ENCODE measurements around the gene IL36A.

IL36A gene

GRCh38 chr2:113015042-113015441, 9.8 kb downstream of the IL36A start:
- DNase-seq: no peak
- no peak for TF ChIP-seq POLR2A (IDR thresholded peaks at IDR 0.05; ENCODE audit: low read length)
- TF ChIP-seq GATA1 (IDR thresholded peaks at IDR 0.05; ENCODE audit: low read depth, low read length): no peak

GRCh38 chr2:113015655-113016054, 10.4 kb downstream of the IL36A start:
- TF ChIP-seq POLR2A (IDR thresholded peaks at IDR 0.05; ENCODE audit: low read length): no peak
- DNase-seq: no peak

DNA sequence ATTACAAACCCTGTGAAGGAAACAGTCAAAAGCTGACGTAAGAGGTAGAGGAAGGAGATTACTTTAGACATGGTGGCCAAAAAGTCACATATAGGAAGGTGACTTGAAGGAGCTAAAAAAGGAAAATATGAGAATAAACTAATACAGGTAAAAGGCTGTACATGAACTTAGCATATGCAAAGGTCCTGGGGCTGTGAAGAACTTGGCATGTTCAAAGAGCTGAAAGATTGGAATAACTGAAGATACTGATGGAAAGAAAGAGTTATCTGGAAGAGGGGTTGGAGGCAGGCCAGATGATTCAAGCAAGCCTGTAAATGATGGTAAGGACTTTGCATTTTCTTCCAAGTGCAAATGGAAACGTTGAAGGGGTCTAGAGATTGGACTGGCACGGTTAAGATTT, 13.2 kb downstream of the IL36A start:
- DNase-seq: no peak
- TF ChIP-seq GATA1 (IDR thresholded peaks at IDR 0.05; ENCODE audit: low read depth, low read length) (no peak), POLR2A (IDR thresholded peaks at IDR 0.05; ENCODE audit: low read length) (no peak)

DNA sequence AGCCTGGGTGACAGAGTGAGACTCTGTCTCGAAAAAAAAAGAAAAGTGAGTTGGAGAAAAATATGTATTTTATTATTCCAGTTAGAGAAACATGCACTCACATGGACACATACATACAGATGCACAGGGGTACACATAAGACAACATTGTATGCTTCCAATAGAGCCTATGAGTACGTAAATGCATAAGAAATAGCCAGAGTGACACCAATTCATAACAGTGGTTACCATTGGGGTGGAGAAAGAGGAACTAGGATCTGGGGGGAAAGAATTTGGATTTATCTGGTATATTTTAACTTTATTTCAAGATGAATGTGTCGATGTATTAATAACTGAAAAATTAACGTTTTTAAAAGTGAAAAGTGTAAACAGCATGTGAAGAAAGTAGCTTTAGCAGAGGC, 16.1 kb downstream of the IL36A start:
- DNase-seq: no peak
- TF ChIP-seq GATA1 (IDR thresholded peaks at IDR 0.05; ENCODE audit: low read depth, low read length) (no peak), POLR2A (IDR thresholded peaks at IDR 0.05; ENCODE audit: low read length) (no peak)

GRCh38 chr2:113024764-113025163, 19.5 kb downstream of the IL36A start:
- peak in 1 of 2 experiments; percentile 3 for DNase-seq
- TF ChIP-seq GATA1 (IDR thresholded peaks at IDR 0.05; ENCODE audit: low read depth, low read length) (no peak), POLR2A (IDR thresholded peaks at IDR 0.05; ENCODE audit: low read length) (no peak)

- no peak for TF ChIP-seq POLR2A (IDR thresholded peaks at IDR 0.05; ENCODE audit: low read length)
- TF ChIP-seq GATA1 (IDR thresholded peaks at IDR 0.05; ENCODE audit: low read depth, low read length): no peak
- no peak for DNase-seq
Observed at GRCh38 chr2:113025737-113026136, 20.5 kb downstream of the IL36A start.

DNA sequence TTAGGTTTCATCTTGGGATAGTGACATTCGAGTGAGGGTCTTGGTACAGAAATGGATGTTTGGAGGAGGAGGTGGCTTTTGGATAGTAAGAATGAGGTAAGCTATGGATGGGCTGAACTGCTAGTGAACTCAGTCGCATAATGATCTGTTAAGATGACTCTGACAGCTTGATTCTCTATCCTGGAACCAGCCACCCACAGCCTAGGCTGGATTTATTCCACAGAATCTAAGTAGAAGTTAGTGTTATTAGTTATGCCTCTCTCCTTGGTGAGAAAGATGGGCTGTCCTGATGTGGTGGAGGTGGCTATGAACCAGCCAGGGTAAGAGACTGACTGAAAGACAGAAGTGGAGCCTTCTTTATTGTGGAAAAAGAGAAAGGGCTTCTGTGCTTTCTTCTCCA, 22.4 kb downstream of the IL36A start:
- no peak for DNase-seq
- TF ChIP-seq POLR2A (IDR thresholded peaks at IDR 0.05; ENCODE audit: low read length) (no peak), GATA1 (IDR thresholded peaks at IDR 0.05; ENCODE audit: low read depth, low read length) (no peak)

GRCh38 chr2:113028112-113028511, 22.9 kb downstream of the IL36A start:
- TF ChIP-seq GATA1 (IDR thresholded peaks at IDR 0.05; ENCODE audit: low read depth, low read length): no peak
- TF ChIP-seq POLR2A (IDR thresholded peaks at IDR 0.05; ENCODE audit: low read length): no peak
- no peak for DNase-seq

GRCh38 chr2:113032737-113033136, 27.5 kb downstream of the IL36A start:
- no peak for DNase-seq
- no peak for TF ChIP-seq POLR2A (IDR thresholded peaks at IDR 0.05; ENCODE audit: low read length)
- no peak for TF ChIP-seq GATA1 (IDR thresholded peaks at IDR 0.05; ENCODE audit: low read depth, low read length)

DNA sequence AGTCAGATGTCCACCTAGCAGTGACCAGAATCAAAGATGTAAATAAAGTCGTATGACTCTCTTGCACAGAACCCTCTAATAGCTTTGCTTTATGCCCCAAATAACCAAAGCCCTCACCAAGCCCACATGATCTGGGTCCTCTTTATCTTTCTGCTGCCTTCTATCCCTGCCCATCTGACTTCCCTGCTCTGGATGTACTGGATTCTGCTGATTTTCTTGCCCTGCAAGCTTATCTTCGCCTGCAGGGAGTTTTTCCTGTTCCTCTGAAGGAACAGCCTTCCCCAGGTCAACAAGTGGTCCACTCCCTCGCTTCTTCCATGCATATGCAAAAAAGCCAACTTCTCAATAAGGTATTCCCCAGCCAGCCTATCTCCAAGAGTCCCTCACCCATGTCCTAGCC, 28.8 kb downstream of the IL36A start:
- no peak for DNase-seq
- TF ChIP-seq POLR2A (IDR thresholded peaks at IDR 0.05; ENCODE audit: low read length) (no peak), GATA1 (IDR thresholded peaks at IDR 0.05; ENCODE audit: low read depth, low read length) (no peak)

DNA sequence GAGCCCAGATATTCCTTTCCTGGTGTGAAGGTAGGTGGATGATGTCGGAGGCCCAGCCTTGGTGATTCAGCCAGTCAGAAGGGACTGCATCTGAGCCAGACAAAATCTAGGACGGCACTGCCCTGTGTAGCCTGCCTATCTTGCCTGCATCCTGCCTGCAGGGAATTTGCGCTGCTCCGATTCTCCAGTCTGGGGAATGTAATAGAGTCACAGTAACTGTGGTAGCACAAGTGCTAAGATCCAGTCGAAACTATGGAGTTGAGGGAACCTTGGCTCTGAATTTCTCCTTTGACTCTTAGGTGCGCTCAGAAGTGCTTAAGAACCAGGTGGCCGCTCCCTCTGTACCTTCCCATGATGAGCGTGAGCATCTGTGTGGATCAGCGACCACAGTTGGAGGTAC, 31.5 kb downstream of the IL36A start:
- DNase-seq: no peak

DNA sequence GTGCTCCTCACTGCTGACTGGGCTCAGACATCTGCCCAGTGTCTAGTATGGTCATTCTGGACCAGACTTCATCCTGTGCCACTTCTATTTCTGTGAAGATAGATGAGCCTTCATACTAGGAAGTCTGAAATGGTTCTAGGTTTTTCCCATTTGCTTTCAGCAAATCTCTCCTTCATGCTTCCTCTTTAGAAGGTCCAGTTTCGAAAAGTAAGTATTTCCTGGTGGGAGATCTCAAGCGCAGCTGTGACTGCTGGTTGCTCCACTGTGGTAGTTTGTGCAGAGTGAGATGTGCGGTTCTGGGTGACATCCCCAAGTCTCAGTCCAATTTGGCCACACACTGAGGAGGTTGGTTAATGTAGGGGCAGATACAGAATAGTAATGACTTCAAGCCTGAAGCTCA, 33.0 kb downstream of the IL36A start:
- DNase-seq: no peak
- no peak for TF ChIP-seq GATA1 (IDR thresholded peaks at IDR 0.05; ENCODE audit: low read depth, low read length)
- no peak for TF ChIP-seq POLR2A (IDR thresholded peaks at IDR 0.05; ENCODE audit: low read length)

More for the DNA sequence above, 31.5 kb downstream of the IL36A start:
- TF ChIP-seq GATA1 (IDR thresholded peaks at IDR 0.05; ENCODE audit: low read depth, low read length) (no peak), POLR2A (IDR thresholded peaks at IDR 0.05; ENCODE audit: low read length) (no peak)

DNA sequence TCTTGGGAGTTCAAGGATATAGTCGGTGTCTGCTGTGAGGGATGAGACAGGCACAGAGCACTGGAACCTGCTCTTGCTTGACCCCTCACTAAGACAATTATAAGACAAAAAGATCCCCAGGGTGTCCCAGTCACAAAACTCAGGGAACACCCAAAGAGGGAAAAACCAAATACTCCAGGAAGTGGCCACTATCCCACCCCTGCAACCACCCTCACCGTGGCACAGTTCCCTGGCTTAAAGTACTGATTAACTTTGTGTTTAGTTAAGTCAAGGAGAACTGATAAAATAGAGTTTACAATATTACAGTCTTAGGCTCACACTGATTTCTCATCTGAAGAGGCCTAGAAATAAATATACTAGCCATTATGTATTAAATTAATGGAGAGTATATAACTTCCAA, 33.9 kb downstream of the IL36A start:
- DNase-seq: no peak
- TF ChIP-seq POLR2A (IDR thresholded peaks at IDR 0.05; ENCODE audit: low read length) (no peak), GATA1 (IDR thresholded peaks at IDR 0.05; ENCODE audit: low read depth, low read length) (no peak)

GRCh38 chr2:113039719-113040118, 34.5 kb downstream of the IL36A start:
- no peak for TF ChIP-seq POLR2A (IDR thresholded peaks at IDR 0.05; ENCODE audit: low read length)
- no peak for TF ChIP-seq GATA1 (IDR thresholded peaks at IDR 0.05; ENCODE audit: low read depth, low read length)
- DNase-seq: no peak

DNA sequence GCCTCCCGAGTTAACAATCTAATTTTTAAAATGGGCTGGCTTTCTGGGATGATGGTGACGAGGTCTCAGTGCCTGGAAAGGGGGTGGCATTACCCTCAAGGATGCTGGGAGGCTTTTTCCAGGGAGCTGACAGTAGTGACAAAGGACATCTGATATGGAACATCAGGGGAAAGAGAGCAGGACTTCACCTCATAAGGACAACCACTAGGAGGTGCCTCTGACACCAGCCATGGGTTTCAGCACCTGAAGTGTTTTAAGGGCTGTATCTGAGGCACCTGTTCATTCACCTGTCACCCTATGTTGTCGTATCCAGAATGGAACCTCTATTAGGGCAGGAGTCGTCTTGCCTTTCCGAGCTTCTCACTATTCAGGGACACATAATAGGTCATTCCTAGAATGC, 36.6 kb downstream of the IL36A start:
- TF ChIP-seq POLR2A (IDR thresholded peaks at IDR 0.05; ENCODE audit: low read length) (no peak), GATA1 (IDR thresholded peaks at IDR 0.05; ENCODE audit: low read depth, low read length) (no peak)
- DNase-seq: peak in 1 of 2 experiments; percentile 9

GRCh38 chr2:113046465-113046864, 41.2 kb downstream of the IL36A start:
- TF ChIP-seq GATA1 (IDR thresholded peaks at IDR 0.05; ENCODE audit: low read depth, low read length) (no peak), POLR2A (IDR thresholded peaks at IDR 0.05; ENCODE audit: low read length) (no peak)
- no peak for DNase-seq

Measured in erythroblast (primary cell).